ENCODE data around the gene ERFL. TPM values are rescaled to one million over a fixed set of nuclear protein-coding genes. Genes with fewer than 3 reads are reported as not detected.

ERFL gene
- total RNA-seq, 1 donor from 2014 or later = 0.46 TPM

- H3K27me3 Mint-ChIP-seq (ENCODE audit: unreplicated experiment) = peaks cover 23% of the 10 kb centered on the region
- peak overlapping the region; percentile 63 for H3K4me3 Mint-ChIP-seq (ENCODE audit: unreplicated experiment)
- peaks cover 42% of the 10 kb centered on the region for H3K4me1 Mint-ChIP-seq (ENCODE audit: unreplicated experiment)
- DNase-seq (ENCODE audit: low spot score) = no peak
- H3K9me3 Mint-ChIP-seq (ENCODE audit: unreplicated experiment) = no peaks in the 10 kb centered on the region
- H3K27ac Mint-ChIP-seq (ENCODE audit: unreplicated experiment) = peak overlapping the region; percentile 70
- TF ChIP-seq CTCF (IDR thresholded peaks at IDR 0.05; ENCODE audit: unreplicated experiment) = no peak
- peaks cover 57% of the 10 kb centered on the region for H3K36me3 Mint-ChIP-seq (ENCODE audit: low read depth, unreplicated experiment)
Observed at GRCh38 chr19:41864374-41864773, 63.9 kb downstream of the ERFL start.

GRCh38 chr19:41863209-41863931, 64.9 kb downstream of the ERFL start:
- DNase-seq (ENCODE audit: low spot score) = no peak
- TF ChIP-seq CTCF (IDR thresholded peaks at IDR 0.05; ENCODE audit: unreplicated experiment) = no peak
- peak overlapping the region; percentile 82 for H3K4me3 Mint-ChIP-seq (ENCODE audit: unreplicated experiment)
- H3K9me3 Mint-ChIP-seq (ENCODE audit: unreplicated experiment) = no peaks in the 10 kb centered on the region
- H3K27me3 Mint-ChIP-seq (ENCODE audit: unreplicated experiment) = peaks cover 25% of the 10 kb centered on the region
- peak overlapping the region; percentile 68 for H3K27ac Mint-ChIP-seq (ENCODE audit: unreplicated experiment)
- H3K4me1 Mint-ChIP-seq (ENCODE audit: unreplicated experiment) = peaks cover 44% of the 10 kb centered on the region
- H3K36me3 Mint-ChIP-seq (ENCODE audit: low read depth, unreplicated experiment) = peaks cover 56% of the 10 kb centered on the region

GRCh38 chr19:41862445-41862986, 65.7 kb downstream of the ERFL start:
- peak overlapping the region; percentile 39 for H3K4me3 Mint-ChIP-seq (ENCODE audit: unreplicated experiment)
- H3K9me3 Mint-ChIP-seq (ENCODE audit: unreplicated experiment) = no peaks in the 10 kb centered on the region
- H3K27me3 Mint-ChIP-seq (ENCODE audit: unreplicated experiment) = peaks cover 24% of the 10 kb centered on the region
- peaks cover 49% of the 10 kb centered on the region for H3K36me3 Mint-ChIP-seq (ENCODE audit: low read depth, unreplicated experiment)
- TF ChIP-seq CTCF (IDR thresholded peaks at IDR 0.05; ENCODE audit: unreplicated experiment) = no peak
- DNase-seq (ENCODE audit: low spot score) = no peak
- peak overlapping the region; percentile 57 for H3K27ac Mint-ChIP-seq (ENCODE audit: unreplicated experiment)
- peaks cover 39% of the 10 kb centered on the region for H3K4me1 Mint-ChIP-seq (ENCODE audit: unreplicated experiment)

GRCh38 chr19:41861846-41862245, 66.4 kb downstream of the ERFL start:
- Mint-ChIP-seq H3K4me1 (ENCODE audit: unreplicated experiment) (peaks cover 39% of the 10 kb centered on the region), H3K36me3 (ENCODE audit: low read depth, unreplicated experiment) (peaks cover 49% of the 10 kb centered on the region), H3K27ac (ENCODE audit: unreplicated experiment) (peak overlapping the region; percentile 72), H3K4me3 (ENCODE audit: unreplicated experiment) (peak overlapping the region; percentile 97), H3K9me3 (ENCODE audit: unreplicated experiment) (no peaks in the 10 kb centered on the region), H3K27me3 (ENCODE audit: unreplicated experiment) (peaks cover 26% of the 10 kb centered on the region)
- TF ChIP-seq CTCF (IDR thresholded peaks at IDR 0.05; ENCODE audit: unreplicated experiment) = no peak
- no peak for DNase-seq (ENCODE audit: low spot score)

GRCh38 chr19:41861116-41861768, 67.0 kb downstream of the ERFL start:
- Mint-ChIP-seq H3K9me3 (ENCODE audit: unreplicated experiment) (no peaks in the 10 kb centered on the region), H3K27me3 (ENCODE audit: unreplicated experiment) (peaks cover 26% of the 10 kb centered on the region), H3K36me3 (ENCODE audit: low read depth, unreplicated experiment) (peaks cover 46% of the 10 kb centered on the region)

More at GRCh38 chr19:41861116-41861768, 67.0 kb downstream of the ERFL start:
- no peak for TF ChIP-seq CTCF (IDR thresholded peaks at IDR 0.05; ENCODE audit: unreplicated experiment)
- Mint-ChIP-seq H3K27ac (ENCODE audit: unreplicated experiment) (peak overlapping the region; percentile 97), H3K4me1 (ENCODE audit: unreplicated experiment) (peaks cover 39% of the 10 kb centered on the region), H3K4me3 (ENCODE audit: unreplicated experiment) (peak overlapping the region; percentile 97)
- no peak for DNase-seq (ENCODE audit: low spot score)
